Smooth muscle cell (in vitro differentiated cells): ENCODE measurements around the gene MICAL1. TPM values are rescaled to one million over a fixed set of nuclear protein-coding genes. Genes with fewer than 3 reads are reported as not detected.

Experiments
- DNase-seq: peaks from one replicate; lab custom pipeline; 2025; ENCODE audit not compliant: unreplicated experiment; lab: John Stamatoyannopoulos, UW
- H2AFZ ChIP-seq: fragments of 200-600 bp; sonication (generic); 2 replicates; pipeline ENCODE4 v1.6.0; 2016; ENCODE audit warnings: antibody characterized with exemption, low read depth, mild to moderate bottlenecking
- H3F3A ChIP-seq: fragments of 200-600 bp; sonication (generic); 2 replicates; pipeline ENCODE4 v1.6.0; 2017; ENCODE audit warnings: antibody characterized with exemption, low read depth
- H3K27ac ChIP-seq: fragments of 200-600 bp; sonication (generic); 2 replicates; pipeline ENCODE4 v1.5.1; 2016; ENCODE audit warnings: low read depth, mild to moderate bottlenecking
- H3K27me3 ChIP-seq: fragments of 200-600 bp; sonication (generic); 2 replicates; pipeline ENCODE4 v1.6.1; 2016; ENCODE audit warnings: low read depth, mild to moderate bottlenecking
- H3K36me3 ChIP-seq: fragments of 200-600 bp; sonication (generic); 2 replicates; pipeline ENCODE4 v1.5.1; 2016; ENCODE audit warnings: low read depth
- H3K4me1 ChIP-seq: fragments of 200-600 bp; sonication (generic); 2 replicates; pipeline ENCODE4 v1.5.1; 2016; ENCODE audit warnings: low read depth
- H3K4me2 ChIP-seq: fragments of 200-600 bp; sonication (generic); 2 replicates; pipeline ENCODE4 v1.6.0; 2016; ENCODE audit warnings: mild to moderate bottlenecking
- H3K4me3 ChIP-seq: fragments of 200-600 bp; sonication (generic); 2 replicates; pipeline ENCODE4 v1.5.1; 2016; ENCODE audit warnings: mild to moderate bottlenecking
- H3K79me2 ChIP-seq: fragments of 200-600 bp; sonication (generic); 2 replicates; pipeline ENCODE4 v1.6.0; 2016; ENCODE audit warnings: low read depth, mild to moderate bottlenecking
- H3K9ac ChIP-seq: fragments of 200-600 bp; sonication (generic); 2 replicates; pipeline ENCODE4 v1.6.0; 2016; ENCODE audit warnings: low read depth
- H3K9me3 ChIP-seq: fragments of 200-600 bp; sonication (generic); replicated peaks from 2 replicates; pipeline ENCODE4 v1.5.1; 2016; ENCODE audit warnings: low read depth
- H4K20me1 ChIP-seq: fragments of 200-600 bp; sonication (generic); 2 replicates; pipeline ENCODE4 v1.6.0; 2016; ENCODE audit warnings: low read depth
- WGBS: methylation state at CpG from one replicate; pipeline ENCODE4 v1.1.7; 2016; ENCODE audit warnings: low lambda C conversion rate; 5-methylcytosine and 5-hydroxymethylcytosine counted together
- polyA plus RNA-seq: library from polyadenylated mRNA; unstranded; fragments of >200 nt; fragmentation: Nextera tagmentation; extraction: Ambion mirVana; gene quantifications from 2 replicates; pipeline ENCODE4 v1.2.1, GENCODE V29; 2016
- total RNA-seq: library from RNA; depleted of rRNA; stranded (reverse); fragments of >200 nt; gene quantifications from 2 replicates; pipeline ENCODE4 v1.2.3, GENCODE V29; 2014
- TF ChIP-seq, protein P1 (sequence below): fragments of 200-600 bp; sonication (generic); IDR thresholded peaks from 2 replicates; pipeline ENCODE4 v1.5.1; 2017; ENCODE audit warnings: borderline replicate concordance, mild to moderate bottlenecking, antibody characterized with exemption; ENCODE audit not compliant: insufficient read depth, poor library complexity, severe bottlenecking

MICAL1 gene
- total and polyA plus RNA-seq, 2 experiments from 2014 or later: 13.3 to 20.8 TPM

DNA sequence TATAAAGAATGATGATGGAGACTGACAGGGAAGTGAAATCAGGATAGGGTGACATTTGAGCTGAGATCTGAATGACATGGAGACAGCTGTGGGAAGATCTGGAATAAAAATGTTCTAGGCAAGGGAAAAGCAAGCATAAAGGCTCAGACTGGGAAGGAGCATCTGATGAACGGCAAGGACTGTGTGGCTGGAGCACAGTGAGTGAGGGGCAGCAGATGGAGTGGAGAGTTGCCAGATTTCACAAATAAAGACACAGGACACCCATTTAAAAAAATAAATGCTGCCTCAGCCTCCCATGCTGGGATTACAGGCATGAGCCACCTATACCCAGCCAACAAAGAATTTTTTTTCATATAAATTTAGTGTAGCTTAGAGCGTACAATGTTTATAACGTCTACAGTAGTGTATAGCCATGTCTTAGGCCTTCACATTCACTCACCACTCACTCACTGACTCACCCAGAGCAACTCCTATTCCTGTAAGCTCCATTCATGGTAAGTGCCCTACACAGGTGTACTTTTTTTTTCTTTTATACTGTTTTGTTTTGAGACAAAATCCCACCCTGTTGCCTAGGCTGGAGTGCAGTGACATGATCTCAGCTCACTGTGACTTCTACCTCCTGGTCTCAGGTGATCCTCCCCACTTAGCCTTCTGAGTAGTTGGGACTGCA is 29.8 kb upstream of the MICAL1 start:
- Histone ChIP-seq H3F3A (no peaks in the 10 kb centered on the region), H3K79me2 (peaks cover 7% of the 10 kb centered on the region), H3K9ac (no peak overlapping the region), H3K4me3 (no peak overlapping the region), H3K4me2 (no peak overlapping the region), H2AFZ (no peak overlapping the region), H3K27ac (no peak overlapping the region), H3K36me3 (no peaks in the 10 kb centered on the region), H3K9me3 (no peaks in the 10 kb centered on the region), H3K4me1 (peaks cover 5% of the 10 kb centered on the region), H3K27me3 (no peaks in the 10 kb centered on the region), H4K20me1 (peaks cover 3% of the 10 kb centered on the region)
- 88% methylated on average over 3 of the region's 3 CpGs for WGBS
- no peak for DNase-seq
- TF ChIP-seq, protein P1, sequence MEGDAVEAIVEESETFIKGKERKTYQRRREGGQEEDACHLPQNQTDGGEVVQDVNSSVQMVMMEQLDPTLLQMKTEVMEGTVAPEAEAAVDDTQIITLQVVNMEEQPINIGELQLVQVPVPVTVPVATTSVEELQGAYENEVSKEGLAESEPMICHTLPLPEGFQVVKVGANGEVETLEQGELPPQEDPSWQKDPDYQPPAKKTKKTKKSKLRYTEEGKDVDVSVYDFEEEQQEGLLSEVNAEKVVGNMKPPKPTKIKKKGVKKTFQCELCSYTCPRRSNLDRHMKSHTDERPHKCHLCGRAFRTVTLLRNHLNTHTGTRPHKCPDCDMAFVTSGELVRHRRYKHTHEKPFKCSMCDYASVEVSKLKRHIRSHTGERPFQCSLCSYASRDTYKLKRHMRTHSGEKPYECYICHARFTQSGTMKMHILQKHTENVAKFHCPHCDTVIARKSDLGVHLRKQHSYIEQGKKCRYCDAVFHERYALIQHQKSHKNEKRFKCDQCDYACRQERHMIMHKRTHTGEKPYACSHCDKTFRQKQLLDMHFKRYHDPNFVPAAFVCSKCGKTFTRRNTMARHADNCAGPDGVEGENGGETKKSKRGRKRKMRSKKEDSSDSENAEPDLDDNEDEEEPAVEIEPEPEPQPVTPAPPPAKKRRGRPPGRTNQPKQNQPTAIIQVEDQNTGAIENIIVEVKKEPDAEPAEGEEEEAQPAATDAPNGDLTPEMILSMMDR: no peak

DNA sequence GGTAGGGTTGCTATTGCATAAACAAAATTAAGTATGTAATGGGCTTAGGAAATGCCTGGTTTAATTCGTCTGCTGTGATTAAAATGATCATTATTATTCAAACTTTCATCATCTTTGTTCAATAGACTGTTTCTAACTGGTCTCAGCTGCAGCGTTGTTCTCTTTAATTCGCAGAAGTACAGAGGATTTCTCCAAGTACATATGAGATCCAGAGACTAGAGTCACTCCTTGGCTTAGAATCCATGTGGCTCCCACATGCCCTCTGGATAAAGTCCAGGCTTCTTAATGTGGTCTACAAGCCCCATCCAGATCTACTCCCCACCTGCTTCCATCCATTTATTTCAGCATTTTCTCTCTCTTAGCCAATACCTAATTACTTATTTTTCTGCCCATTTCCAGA is 28.6 kb upstream of the MICAL1 start:
- no peaks in the 10 kb centered on the region for H3K36me3 ChIP-seq
- H3K79me2 ChIP-seq: peaks cover 13% of the 10 kb centered on the region
- H3K27ac ChIP-seq: no peak overlapping the region
- H3K9me3 ChIP-seq: no peaks in the 10 kb centered on the region
- peaks cover 12% of the 10 kb centered on the region for H3K4me1 ChIP-seq
- H3F3A ChIP-seq: no peaks in the 10 kb centered on the region
- WGBS: 90% methylated on average over 3 of the region's 3 CpGs
- TF ChIP-seq, protein P1: no peak
- H3K4me3 ChIP-seq: no peak overlapping the region
- H3K27me3 ChIP-seq: no peaks in the 10 kb centered on the region
- DNase-seq: no peak
- no peak overlapping the region for H3K9ac ChIP-seq
- H3K4me2 ChIP-seq: peak overlapping the region; percentile 88
- H2AFZ ChIP-seq: peak overlapping the region; percentile 96
- peaks cover 4% of the 10 kb centered on the region for H4K20me1 ChIP-seq

DNA sequence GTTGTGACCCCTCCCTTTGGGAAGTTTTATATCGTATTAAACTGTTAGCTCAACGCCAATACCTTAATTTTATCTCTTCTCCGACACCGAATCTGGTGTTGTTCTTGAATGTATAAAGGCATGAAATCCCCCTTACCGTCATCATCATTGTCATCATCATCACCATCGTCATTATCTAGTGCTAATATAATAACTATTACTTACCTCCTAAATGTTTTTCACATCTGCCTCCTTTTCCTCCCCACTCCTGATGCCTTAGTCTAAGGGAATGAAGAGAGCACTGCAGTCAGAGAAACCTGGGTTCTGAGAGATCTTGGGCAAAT is 28.1 kb upstream of the MICAL1 start:
- Histone ChIP-seq H3K79me2 (peaks cover 13% of the 10 kb centered on the region), H3K4me3 (peak overlapping the region; percentile 54), H3F3A (no peaks in the 10 kb centered on the region), H3K27me3 (no peaks in the 10 kb centered on the region), H3K4me2 (peak overlapping the region; percentile 88), H2AFZ (peak overlapping the region; percentile 96), H3K9ac (no peak overlapping the region), H4K20me1 (peaks cover 8% of the 10 kb centered on the region), H3K9me3 (no peaks in the 10 kb centered on the region), H3K36me3 (no peaks in the 10 kb centered on the region), H3K27ac (no peak overlapping the region), H3K4me1 (peaks cover 17% of the 10 kb centered on the region)
- DNase-seq: no peak
- TF ChIP-seq, protein P1: no peak
- 9% methylated on average over 6 of the region's 6 CpGs for WGBS
